Measurements from ENCODE around the gene TMEM176A.

The TMEM176A gene

DNA sequence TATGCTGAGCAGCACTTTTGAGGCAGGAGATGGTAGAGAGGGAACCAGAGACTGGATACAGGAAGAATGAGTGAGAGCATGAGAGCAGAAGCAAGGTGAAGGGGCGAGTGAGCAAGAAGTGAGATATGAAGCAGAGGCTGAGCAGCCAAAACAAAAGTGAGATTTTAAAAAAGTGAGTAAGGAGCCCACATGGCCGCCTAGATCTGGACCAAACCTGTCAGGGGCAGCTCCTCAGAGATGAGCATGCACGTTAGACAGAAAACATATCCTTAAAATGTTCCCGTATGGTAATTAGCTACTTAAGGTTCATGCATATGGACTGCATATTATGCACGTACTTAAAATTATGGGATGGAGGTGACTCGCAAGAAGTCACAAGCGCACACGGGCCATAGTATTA, 22.5 kb downstream of the TMEM176A start:
- no peak for DNase-seq

DNA sequence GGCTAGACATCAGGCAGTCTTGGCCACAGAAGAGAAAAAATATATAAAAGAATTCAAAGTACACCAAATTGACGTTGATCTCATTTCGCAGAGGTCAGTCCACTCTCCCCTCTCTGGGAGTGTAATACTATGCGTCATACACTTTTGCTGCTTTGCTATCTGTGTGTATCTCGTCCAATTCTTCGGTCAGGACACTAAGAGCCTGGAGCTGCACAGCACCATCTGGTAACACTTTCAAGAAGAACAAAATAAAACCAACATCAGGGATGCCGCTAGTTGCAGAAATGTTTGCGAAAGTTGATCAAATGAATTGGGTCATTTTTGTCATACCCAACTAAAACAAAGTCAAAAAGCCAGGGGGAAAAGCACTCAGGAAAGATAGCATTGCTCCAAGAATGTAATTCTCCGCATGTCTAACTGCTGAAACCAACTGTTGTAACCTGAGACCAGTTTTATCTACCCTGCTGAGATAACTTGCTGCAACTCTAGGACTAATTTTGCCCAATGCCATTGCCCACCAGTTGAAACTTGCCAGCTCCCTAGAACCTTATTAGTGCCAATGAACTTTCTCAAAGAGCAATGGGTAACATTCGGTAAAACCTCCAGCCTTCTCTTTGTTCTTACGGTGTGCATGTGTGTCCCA, 23.0 kb downstream of the TMEM176A start:
- no peak for DNase-seq

DNA sequence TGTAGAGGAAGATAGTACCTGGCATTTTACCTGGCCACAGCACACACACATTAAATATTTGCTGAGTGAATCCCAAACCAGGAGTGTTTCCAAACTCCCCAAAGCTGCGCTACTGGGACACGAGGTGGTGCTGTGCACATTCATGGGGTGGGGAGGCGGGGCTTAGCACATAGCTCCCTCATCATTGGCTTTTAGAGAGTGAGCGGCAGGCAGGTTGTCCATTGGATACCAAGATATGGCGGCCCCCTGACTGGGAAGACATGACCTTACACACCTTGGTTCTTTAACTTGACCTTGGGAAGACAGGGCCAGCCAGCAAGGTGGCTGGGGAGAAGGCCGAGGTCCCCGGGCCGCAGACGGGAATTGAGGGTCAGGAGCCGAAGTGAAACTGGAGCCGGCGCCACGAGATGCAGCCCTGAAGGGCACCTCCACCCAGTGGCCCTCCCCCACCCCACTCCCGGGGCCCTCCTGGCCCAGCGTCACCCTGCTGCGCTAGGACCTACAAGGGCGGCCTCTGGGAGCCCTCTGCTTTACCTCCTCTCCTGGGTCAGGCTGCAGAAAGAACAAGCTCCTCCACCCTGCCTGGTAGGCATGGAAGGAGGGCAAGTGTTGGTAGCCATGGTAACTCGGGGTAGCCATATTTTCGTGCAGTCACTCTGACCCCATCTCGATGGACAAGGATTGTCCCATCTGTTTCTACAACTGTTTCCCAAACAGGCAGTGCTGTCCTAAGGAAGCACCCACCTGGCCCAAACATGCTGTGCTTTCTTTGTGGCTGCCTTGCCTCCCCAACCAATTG, 24.0 kb downstream of the TMEM176A start:
- DNase-seq, result no peak

DNA sequence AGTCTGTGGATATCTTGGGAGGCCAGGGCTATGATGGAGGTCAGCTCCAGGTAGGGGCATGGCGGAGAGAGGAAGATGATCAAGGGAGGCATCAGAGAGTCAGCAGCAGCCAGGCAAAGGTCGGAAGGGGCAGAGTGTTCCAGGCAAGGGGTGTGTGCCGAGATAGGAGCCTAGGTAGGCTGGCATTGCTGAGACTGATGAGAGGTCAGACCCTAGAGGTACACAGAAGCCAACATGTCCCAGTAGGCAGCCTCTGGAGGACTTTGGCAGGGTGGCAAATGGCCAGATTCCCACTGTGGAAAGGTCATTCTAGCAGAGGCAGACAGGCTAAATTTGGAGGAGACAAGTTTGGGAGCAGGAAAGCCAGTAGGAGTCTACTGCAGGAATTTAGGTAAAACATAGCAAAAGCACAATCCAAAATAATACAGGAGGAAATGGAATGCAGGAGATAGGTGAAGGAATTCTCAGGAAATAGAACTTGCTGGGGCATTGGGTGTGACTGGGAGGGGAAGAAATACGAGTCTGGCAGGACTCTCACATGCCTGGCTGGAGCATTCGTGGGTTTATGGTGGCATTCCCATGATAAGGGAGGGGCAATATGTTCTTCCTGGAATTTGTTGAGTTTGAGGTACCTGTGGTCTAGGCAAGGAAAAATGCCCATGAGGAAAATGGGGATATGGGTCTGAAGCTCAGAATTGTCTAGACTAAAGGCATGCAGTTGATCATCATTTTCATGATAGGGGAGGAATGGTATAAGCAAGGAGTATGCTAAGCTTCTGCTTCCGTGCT, 25.7 kb downstream of the TMEM176A start:
- no peak for DNase-seq

DNA sequence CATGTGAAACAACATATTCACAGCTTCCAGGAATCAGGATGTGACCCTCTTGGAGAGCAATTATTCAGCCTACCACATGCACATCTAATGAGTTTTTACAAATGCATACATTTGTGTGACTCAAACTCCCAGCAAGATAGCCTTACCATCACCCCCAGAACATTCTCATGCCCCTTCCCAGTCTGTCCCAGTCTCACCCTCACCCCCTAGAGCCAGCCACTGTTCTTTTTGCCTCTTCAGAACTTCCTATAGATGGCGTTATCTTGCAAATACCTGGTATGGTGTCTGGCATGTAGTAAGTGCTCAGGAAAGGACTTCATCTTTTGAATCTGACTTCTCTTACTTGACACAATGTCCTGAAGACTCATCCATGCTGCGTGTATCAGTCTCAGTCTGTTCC, 27.8 kb downstream of the TMEM176A start:
- no peak for DNase-seq

DNA sequence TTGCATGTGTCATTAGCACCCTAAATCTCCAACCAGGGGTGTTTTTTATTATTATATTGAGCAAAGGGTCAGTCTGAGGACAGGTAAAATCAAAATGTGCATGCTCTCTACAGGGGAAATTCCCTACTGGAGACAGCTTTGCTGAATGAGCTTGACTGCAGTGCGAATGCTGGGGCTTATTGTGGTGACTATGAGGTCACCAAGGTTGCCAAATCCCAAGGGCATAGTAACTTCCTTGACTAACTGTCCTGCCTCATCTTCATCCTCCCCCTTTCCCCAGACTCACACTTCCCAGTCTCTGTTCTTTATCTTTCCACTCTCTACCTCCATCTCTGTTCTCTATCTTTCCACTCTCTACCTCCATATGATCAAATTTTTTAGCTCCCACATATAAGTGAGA, 28.9 kb downstream of the TMEM176A start:
- DNase-seq, result no peak

DNA sequence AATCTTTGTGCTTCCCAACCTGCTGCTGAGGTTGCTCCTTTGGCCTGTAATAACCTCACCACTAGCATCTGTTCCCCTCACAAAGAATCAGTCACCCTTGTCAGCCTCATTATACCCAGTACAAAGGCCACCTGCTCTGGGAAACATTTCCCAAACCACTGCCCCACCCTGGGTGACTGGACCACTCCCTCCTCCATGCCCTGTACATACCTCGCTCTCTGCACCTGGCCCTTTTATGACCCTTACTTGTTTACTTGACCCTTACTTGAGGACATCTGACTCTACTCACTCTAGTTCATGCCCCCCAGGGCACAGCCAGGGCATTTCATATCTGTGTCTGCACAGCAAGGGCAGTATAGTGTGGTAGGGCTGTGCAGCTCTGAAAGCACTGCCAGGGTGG, 30.4 kb downstream of the TMEM176A start:
- DNase-seq, result no peak

DNA sequence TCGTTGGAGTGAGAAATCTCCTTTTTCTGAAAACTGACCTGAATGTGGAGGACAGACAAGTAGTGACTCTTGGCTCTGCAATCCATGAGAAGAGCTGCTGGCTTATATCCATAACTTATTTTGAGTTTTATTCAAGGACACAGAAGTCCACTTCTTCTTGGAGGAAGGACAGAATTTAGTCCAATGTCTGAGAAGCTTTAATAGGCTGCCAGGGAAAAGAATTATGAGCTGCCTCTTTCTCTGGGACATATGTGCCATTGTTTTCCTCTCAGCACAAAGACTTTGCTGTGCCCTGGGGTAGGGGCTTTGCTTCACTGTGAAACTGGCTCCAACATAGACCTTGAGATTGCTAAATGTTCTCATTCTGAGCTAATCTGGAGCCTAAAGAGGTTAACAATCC, 31.3 kb downstream of the TMEM176A start:
- DNase-seq, result no peak

DNA sequence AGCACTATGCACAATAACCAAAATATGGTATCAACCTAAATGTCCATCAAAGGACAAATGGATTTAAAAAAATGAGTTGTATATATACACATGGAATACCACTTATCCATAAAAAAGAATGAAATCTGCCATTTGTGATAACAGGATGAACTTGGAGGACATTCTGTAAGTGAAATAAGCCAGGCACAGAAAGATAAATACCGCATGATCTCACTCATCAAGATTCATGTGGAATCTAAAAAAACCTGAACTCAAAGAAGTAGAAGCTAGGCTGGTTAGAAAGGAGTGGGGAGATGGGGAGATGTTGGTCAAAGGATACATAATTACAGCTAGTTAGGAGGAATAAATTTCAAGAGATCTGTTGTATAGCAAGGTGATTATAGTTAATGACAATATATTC, 34.5 kb downstream of the TMEM176A start:
- no peak for DNase-seq

DNA sequence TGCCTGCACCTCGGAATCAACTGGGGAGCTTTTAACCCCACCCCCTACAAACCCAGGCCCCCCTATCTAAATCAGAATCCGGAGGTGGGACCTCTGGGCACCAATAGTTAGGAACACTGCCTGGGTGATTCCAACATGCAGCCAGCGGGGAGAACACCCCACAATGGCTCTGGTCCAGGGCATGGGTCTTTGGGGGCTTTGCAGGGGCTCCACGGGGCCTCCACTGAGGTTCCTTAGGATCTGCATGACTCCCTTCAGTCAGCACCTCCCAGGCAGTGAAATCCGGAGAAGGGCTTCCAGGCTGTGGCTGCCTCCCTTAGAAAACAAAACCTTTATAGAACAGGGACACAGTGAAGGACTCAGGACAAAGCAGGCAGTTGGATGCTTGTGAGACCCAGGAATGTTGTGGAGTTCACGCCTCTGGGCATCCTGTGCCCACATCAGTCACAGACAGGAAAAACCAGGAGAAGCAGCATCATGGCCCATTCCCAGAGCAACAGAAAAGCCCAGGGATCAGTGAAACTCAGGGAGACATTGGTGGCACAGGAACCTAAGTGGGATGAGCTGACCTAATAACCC, 35.2 kb downstream of the TMEM176A start:
- DNase-seq, result no peak

DNA sequence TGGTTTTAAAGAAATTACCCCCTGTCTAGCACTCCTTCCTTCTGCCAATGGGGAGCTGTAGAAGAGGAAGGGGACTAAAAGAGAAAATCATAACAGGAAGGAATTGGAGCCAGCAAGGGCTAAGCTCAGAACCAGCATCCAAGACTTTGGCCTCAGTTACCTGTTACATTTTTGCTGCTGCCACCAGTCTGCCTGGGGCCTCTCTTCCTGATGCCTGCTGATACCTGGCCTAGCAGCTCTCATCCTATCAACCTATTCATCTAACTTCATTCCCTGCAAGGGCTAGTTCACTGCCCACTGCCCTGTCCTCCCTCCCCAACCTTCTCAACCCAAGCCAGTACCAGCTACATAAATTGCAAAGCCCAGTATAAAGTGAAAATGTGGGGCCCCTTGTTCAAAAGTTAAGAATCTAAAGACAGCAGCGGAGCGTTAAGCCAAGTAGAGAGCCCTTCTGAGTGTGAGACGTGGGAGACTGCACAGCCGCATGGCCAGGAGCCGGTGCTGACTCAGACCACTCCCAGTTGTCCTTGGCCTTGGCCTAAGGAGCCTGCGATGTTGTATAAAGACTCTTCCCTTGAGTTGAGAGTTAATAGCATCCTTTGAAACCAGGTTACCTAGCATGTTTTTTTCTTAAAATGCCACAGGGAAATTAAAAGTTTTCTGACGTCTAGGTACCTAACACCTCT, 38.5 kb downstream of the TMEM176A start:
- no peak for DNase-seq

DNA sequence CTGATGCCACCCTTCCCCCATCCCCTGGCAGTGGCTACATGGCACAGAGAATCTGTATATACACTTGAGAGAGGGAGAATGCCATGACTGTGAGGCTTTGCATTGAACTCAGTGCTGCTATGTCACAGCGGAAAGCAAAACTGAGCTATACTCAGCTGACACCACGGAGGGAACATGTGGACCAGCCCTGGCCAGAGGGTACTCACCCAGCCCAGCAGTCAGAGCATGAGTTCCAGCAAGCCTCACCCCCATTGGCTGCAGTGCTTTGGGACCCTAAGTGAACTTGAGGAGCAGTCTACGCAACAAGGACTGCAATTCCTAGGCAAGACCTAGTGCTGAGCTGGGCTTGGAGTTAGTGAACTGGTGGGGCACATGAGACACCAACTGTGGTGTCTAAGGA, 41.4 kb downstream of the TMEM176A start:
- DNase-seq, result no peak

DNA sequence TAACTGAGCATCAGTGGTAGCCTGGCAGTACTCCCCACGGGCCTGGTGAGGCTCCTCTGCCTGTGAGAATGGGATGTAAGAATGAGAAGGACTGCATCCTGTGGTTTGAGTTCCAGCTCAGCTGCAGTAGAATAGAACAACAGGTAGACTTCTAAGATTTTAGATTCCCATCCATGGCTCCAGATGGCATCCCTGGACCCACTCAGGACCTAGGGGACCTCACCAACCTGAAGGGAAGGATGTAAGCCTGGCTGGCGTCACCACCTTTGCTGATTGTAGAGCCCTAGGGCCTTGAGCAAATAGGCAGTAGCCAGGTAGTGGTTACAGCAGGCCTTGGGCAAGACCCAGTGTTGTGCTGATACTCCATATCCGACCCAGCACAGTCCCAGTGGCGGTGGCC, 42.1 kb downstream of the TMEM176A start:
- no peak for DNase-seq

DNA sequence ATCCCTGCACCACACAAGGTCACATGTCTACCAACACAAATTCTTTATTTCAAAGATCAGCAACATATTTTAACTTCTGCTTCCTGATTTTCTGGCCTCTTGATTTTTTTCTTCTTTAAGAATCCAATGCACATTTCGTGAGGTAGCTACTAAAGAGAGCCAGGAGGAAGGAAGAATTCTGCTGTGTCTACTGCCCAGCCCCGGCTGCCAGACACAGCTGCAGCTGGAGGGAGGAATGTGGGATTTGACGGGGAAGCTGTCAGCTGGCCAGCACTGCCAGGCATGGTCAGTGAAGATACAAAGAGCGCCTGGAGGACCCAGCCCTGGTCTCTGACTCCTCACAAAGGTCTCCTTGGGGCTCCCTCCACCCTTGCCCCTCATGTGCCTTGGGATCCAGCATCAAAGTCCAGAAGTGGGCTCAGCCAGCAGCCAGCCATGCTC, 44.9 kb downstream of the TMEM176A start:
- no peak for DNase-seq

DNA sequence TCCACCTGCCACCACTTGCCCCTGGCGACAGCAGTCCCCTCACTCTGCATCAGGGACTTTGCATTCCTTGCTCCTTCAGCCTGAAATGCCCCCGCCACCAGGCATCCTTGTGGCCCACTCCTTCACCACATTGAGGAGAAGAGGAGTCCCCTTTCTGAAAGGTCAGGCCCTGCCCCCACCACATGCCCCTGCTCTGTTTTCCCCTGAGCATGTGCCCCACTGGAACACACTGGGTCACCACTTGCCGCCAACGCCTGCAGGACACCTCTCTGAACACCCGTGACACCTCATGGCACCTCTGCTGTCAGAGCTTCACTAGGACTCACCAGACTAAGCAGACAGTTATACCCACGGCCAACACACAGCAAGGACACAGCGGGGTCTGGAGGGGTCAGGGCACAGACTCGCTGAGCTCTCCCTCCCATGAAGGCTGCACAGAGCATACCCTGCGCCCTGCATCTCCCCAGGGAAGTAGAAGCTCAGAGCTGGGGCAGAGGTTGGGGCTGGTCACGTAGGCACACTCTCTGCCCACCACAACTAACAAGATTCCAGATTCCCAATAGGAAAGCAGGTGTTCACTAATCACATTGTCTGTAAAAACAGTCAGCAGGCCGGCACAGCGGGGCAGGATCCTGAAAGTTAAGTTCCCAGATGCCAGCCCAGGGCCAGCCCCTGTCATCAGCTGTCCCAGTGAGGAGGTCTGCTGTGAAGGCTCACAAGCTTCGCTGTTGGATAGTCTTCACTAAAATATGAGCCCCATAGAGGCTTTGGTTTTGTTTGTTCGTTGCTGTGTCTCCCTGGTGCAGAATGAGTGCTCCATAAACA, 45.9 kb downstream of the TMEM176A start:
- no peak for DNase-seq

DNA sequence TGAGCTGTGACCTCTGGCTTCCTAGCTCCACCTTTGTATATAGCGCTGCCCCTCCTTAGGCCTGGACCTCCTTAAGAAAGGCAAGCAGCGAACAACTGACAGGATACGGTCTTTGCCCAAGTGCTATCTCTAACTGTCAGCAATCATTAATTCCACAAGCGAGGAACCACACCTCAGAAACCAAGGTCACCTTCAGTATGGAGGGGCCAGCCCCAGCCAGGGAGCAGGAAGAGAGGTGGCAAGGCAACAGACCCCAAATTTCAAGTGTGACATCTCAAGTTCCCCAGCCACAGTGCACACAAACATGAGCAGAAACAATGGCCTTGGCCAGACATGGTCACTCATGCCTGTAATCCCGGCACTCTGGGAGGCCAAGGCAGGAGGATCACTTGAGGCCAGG, 47.0 kb downstream of the TMEM176A start:
- no peak for DNase-seq

DNA sequence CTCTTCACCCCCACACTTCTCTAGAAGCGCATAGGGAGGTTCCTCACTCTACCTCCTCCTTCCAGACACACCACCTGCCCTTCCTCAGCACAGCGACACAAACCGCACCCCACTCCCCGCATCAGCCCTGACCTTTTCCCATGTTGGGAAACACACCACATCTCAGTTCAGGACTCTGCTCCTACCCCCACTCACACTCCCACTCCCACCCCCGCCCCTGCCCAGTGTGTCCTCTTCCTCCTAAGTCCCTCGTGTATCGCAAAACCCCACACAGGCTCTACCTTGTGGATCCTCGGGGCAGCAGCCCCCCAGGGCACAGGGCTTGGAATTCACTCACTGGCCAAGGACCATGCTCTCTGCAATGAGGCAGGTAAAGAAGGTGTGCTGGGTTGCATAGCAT, 47.5 kb downstream of the TMEM176A start:
- DNase-seq, result no peak

DNA sequence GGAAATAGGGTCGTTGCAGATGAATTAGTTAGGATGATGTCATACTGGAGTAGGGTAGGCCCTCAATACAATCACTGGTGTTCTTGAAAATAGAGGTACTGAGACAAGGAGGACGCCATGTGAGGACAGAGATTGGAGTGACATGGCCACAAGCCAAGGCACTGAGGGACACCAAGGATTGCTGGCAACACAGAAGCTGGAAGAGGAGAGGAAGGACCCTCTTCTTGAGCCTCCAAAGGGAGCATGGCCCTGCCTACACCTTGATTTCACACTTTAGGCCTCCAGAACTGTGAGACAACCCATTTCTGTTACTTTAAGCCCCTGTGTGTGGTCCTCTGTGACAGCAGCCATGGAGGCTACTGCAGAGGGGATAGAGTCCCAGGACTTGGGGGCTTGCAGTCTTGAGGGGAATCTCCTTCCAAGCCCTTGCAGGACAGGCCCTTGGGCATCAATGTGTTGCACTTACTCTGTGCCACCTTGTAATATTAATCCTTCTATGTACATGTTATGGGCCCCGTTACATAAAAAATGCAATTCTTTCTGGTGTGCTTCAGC, 48.1 kb downstream of the TMEM176A start:
- DNase-seq, result no peak

DNA sequence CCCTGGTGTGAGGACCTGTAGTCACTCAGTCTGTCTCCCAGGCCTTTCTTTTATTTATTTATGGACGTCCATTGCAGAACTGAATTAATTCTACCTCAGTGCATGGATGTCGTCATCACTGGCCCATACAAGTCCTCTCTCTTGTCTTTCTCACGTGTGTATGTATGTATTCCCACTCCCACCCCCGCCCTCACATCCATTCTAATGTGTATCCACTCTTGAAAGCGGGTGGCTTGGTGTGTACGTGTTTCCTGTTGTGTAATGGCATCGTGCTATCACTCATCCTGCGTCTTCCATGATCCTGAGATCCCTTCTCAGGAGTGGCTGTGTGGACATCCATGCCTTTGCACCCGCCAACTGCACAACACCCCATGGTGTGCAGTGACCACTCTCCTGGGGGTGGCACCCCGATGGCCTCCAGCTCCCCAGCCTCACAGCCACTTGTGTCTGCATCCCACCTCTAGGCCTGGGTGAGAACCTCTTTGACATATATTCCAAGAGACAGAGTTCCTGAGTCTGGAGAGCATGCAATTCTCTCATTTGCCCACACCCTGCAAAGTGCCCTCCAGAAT, 48.7 kb downstream of the TMEM176A start:
- no peak for DNase-seq

DNA sequence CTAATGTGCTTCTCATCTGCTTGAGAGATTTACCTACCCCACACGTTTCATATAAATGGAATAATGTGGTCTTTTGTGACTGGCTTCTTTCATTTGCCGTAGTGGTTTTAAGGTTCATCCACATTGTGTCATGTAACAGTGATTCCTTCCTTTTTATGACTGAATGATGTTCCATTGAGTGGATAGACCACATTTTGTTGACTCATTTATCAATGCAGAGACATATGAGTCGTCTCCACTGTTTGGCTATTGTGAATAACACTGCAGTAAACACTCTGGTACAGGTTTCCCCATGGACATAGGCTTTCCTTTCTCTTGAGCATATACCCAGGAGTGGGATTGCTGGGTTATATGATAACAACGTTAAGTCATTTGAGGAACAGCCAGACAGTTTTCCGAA, 49.7 kb downstream of the TMEM176A start:
- DNase-seq, result no peak
